ENCODE data around the gene DGCR2.
A peak's percentile ranks its signal among the peaks of the same experiment; 100 is the strongest.

The DGCR2 gene

GRCh38 chr22:19122143-19122751, at the start of gene DGCR2:
TSS of gene DGCR2 (minus strand) at chr22:19122412. CDS start at chr22:19122206, 206 bp downstream.
- peak; percentile 92 for TF ChIP-seq YY1 (IDR thresholded peaks at IDR 0.05; ENCODE audit: low read depth)
- TF ChIP-seq TAF1 (IDR thresholded peaks at IDR 0.05; ENCODE audit: low read depth), result peak; percentile 80
- TF ChIP-seq EP300 (IDR thresholded peaks at IDR 0.05; ENCODE audit: borderline replicate concordance), result no peak
- peak; percentile 32; the same call in 1 of the 2 replicates for TF ChIP-seq MAX (IDR thresholded peaks at IDR 0.05)
- no peak for TF ChIP-seq TEAD4 (IDR thresholded peaks at IDR 0.05)
- no peak for TF ChIP-seq CEBPB (IDR thresholded peaks at IDR 0.05)
- 0 out of 2 replicates have a peak, but pooled peaks have one; percentile 51 for TF ChIP-seq EGR1 (IDR thresholded peaks at IDR 0.05)
- 0 out of 2 replicates have a peak, but pooled peaks have one; percentile 6 for TF ChIP-seq USF1 (IDR thresholded peaks at IDR 0.05)
- no peak for TF ChIP-seq RAD21 (IDR thresholded peaks at IDR 0.05; ENCODE audit: low read depth)

- no peak for TF ChIP-seq CEBPB (IDR thresholded peaks at IDR 0.05)
- no peak for TF ChIP-seq YY1 (IDR thresholded peaks at IDR 0.05; ENCODE audit: low read depth)
- TF ChIP-seq NFIC (IDR thresholded peaks at IDR 0.05), result no peak
- TF ChIP-seq CREB1 (IDR thresholded peaks at IDR 0.05; ENCODE audit: low read depth), result no peak
- TF ChIP-seq RAD21 (IDR thresholded peaks at IDR 0.05; ENCODE audit: low read depth), result no peak
- no peak for TF ChIP-seq TAF1 (IDR thresholded peaks at IDR 0.05; ENCODE audit: low read depth)
- TF ChIP-seq REST (IDR thresholded peaks at IDR 0.05; ENCODE audit: low read depth), result no peak
- no peak for TF ChIP-seq TEAD4 (IDR thresholded peaks at IDR 0.05)
- no peak for TF ChIP-seq TCF12 (IDR thresholded peaks at IDR 0.05; ENCODE audit: low read depth)
- TF ChIP-seq MAX (IDR thresholded peaks at IDR 0.05), result no peak
- TF ChIP-seq EGR1 (IDR thresholded peaks at IDR 0.05), result no peak
- no peak for TF ChIP-seq ZBTB7A (IDR thresholded peaks at IDR 0.05; ENCODE audit: low read depth)
- no peak for TF ChIP-seq EP300 (IDR thresholded peaks at IDR 0.05; ENCODE audit: borderline replicate concordance)
- no peak for TF ChIP-seq USF1 (IDR thresholded peaks at IDR 0.05)
- TF ChIP-seq FOXM1 (IDR thresholded peaks at IDR 0.05; ENCODE audit: borderline replicate concordance, low read depth), result no peak
Observed at GRCh38 chr22:19169947-19170318, 47.7 kb upstream of the DGCR2 start.

- TF ChIP-seq NFIC (IDR thresholded peaks at IDR 0.05), result no peak
- TF ChIP-seq YY1 (IDR thresholded peaks at IDR 0.05; ENCODE audit: low read depth), result no peak
- TF ChIP-seq TCF12 (IDR thresholded peaks at IDR 0.05; ENCODE audit: low read depth), result no peak
- TF ChIP-seq EP300 (IDR thresholded peaks at IDR 0.05; ENCODE audit: borderline replicate concordance), result no peak
- no peak for TF ChIP-seq TAF1 (IDR thresholded peaks at IDR 0.05; ENCODE audit: low read depth)
- TF ChIP-seq FOXM1 (IDR thresholded peaks at IDR 0.05; ENCODE audit: borderline replicate concordance, low read depth), result no peak
- no peak for TF ChIP-seq CEBPB (IDR thresholded peaks at IDR 0.05)
- no peak for TF ChIP-seq ZBTB7A (IDR thresholded peaks at IDR 0.05; ENCODE audit: low read depth)
- no peak for TF ChIP-seq MAX (IDR thresholded peaks at IDR 0.05)
- no peak for TF ChIP-seq TEAD4 (IDR thresholded peaks at IDR 0.05)
- no peak for TF ChIP-seq REST (IDR thresholded peaks at IDR 0.05; ENCODE audit: low read depth)
- no peak for TF ChIP-seq EGR1 (IDR thresholded peaks at IDR 0.05)
- TF ChIP-seq CREB1 (IDR thresholded peaks at IDR 0.05; ENCODE audit: low read depth), result no peak
Observed at GRCh38 chr22:19169002-19169946, 47.1 kb upstream of the DGCR2 start.

- no peak for TF ChIP-seq FOXM1 (IDR thresholded peaks at IDR 0.05; ENCODE audit: borderline replicate concordance, low read depth)
- no peak for TF ChIP-seq YY1 (IDR thresholded peaks at IDR 0.05; ENCODE audit: low read depth)
- TF ChIP-seq CEBPB (IDR thresholded peaks at IDR 0.05), result no peak
- no peak for TF ChIP-seq RAD21 (IDR thresholded peaks at IDR 0.05; ENCODE audit: low read depth)
- TF ChIP-seq USF1 (IDR thresholded peaks at IDR 0.05), result no peak
- no peak for TF ChIP-seq TAF1 (IDR thresholded peaks at IDR 0.05; ENCODE audit: low read depth)
Observed at GRCh38 chr22:19168088-19168890, 46.1 kb upstream of the DGCR2 start.
